ENCODE measurements around the gene PTPRN2. TPM values are rescaled to one million over a fixed set of nuclear protein-coding genes. Genes with fewer than 3 reads are reported as not detected.

PTPRN2 gene
- total RNA-seq, 1 experiment from 2014 or later: 2.1 TPM

- Histone ChIP-seq H3K9ac (ENCODE audit: low read length) (no peak overlapping the region), H3K27ac (ENCODE audit: low read depth, low read length) (no peak overlapping the region)
- no peak for TF ChIP-seq FOSL1 (IDR thresholded peaks at IDR 0.05; ENCODE audit: low read depth)
- TF ChIP-seq JUND (IDR thresholded peaks at IDR 0.05): no peak
- no peak for TF ChIP-seq EZH2phosphoT487 (IDR thresholded peaks at IDR 0.05; ENCODE audit: borderline replicate concordance)
- no peak for TF ChIP-seq MAX (IDR thresholded peaks at IDR 0.05)
- no peak for TF ChIP-seq SRF (IDR thresholded peaks at IDR 0.05; ENCODE audit: low read depth)
- no peak for TF ChIP-seq ELF1 (IDR thresholded peaks at IDR 0.05; ENCODE audit: borderline replicate concordance, low read depth)
- TF ChIP-seq ATF3 (IDR thresholded peaks at IDR 0.05): no peak
- TF ChIP-seq REST (IDR thresholded peaks at IDR 0.05; ENCODE audit: low read depth): no peak
- no peak for TF ChIP-seq CEBPB (IDR thresholded peaks at IDR 0.05; ENCODE audit: low read depth)
- no peak for TF ChIP-seq CBX3 (IDR thresholded peaks at IDR 0.05; ENCODE audit: low read depth)
- no peak for TF ChIP-seq ZFX (IDR thresholded peaks at IDR 0.05)
- no peak for TF ChIP-seq POLR2AphosphoS5 (IDR thresholded peaks at IDR 0.05; ENCODE audit: low read depth, low read length)
- TF ChIP-seq SP1 (IDR thresholded peaks at IDR 0.05; ENCODE audit: low read depth): no peak
- no peak for TF ChIP-seq EZH2 (IDR thresholded peaks at IDR 0.05)
- TF ChIP-seq CTCF (IDR thresholded peaks at IDR 0.05 in 2 of 3, conservative IDR thresholded peaks at IDR 0.05 in 1 of 3; ENCODE audit: borderline replicate concordance in 1 of 3, insufficient read depth in 1 of 3, low read depth in 2 of 3, low read length in 2 of 3): no peak
- TF ChIP-seq ZNF274 (IDR thresholded peaks at IDR 0.05; ENCODE audit: low read depth, low read length): no peak
- no peak for TF ChIP-seq EGR1 (IDR thresholded peaks at IDR 0.05; ENCODE audit: low read depth)
- TF ChIP-seq YY1 (IDR thresholded peaks at IDR 0.05; ENCODE audit: extremely low read depth, insufficient replicate concordance, low read depth, low read length): no peak
Observed at GRCh38 chr7:158051776-158052175, 535.8 kb downstream of the PTPRN2 start.

More at GRCh38 chr7:158051776-158052175, 535.8 kb downstream of the PTPRN2 start:
- DNase-seq (ENCODE audit: low read depth, low spot score): no peak
- ChIA-PET CTCF (no interaction called here), RAD21 (ENCODE audit: low non-redundant PET in 1 of 2, low total read pairs in 2 of 2, uncharacterized antibody in 2 of 2, unreplicated experiment in 2 of 2) (no interaction called here), POLR2A (no interaction called here)
- no TSS peak for BruUV-seq (replicated peaks)
- H3K27me3 ChIP-seq (ENCODE audit: insufficient read depth, low read length): no peaks in the 10 kb centered on the region
- H3K4me2 ChIP-seq (ENCODE audit: low read length): no peak overlapping the region
- no peaks in the 10 kb centered on the region for H4K20me1 ChIP-seq (ENCODE audit: insufficient read depth)
- H3K36me3 ChIP-seq (ENCODE audit: control insufficient read depth in 1 of 2, insufficient read depth in 2 of 2, low read length in 2 of 2): no peaks in the 10 kb centered on the region
- H2AFZ ChIP-seq (ENCODE audit: low read depth, low read length, poor library complexity, severe bottlenecking): no peak overlapping the region
- no peaks in the 10 kb centered on the region for H3K79me2 ChIP-seq (ENCODE audit: insufficient read depth, low read length)
- peaks cover 0 to 4% of the 10 kb centered on the region in 2 experiments; a peak in 2 of 4 replicates for H3K9me3 ChIP-seq (ENCODE audit: control insufficient read depth in 1 of 2, insufficient read depth in 1 of 2, low read depth in 1 of 2, low read length in 2 of 2)
- no peak for ATAC-seq
- no peak overlapping the region for H3K4me3 ChIP-seq (replicated peaks in 1 of 2; ENCODE audit: low read depth in 1 of 2, low read length in 2 of 2)
- no peaks in the 10 kb centered on the region for H3K4me1 ChIP-seq (ENCODE audit: control insufficient read depth in 1 of 2, insufficient read depth in 2 of 2, low read length in 2 of 2)
- H3K9me2 ChIP-seq (ENCODE audit: insufficient read depth): no peaks in the 10 kb centered on the region
- intact Hi-C loops (cut with micrococcal nuclease): loop anchor here (2.0 kb wide), 1 partner anchor 357 kb away; no protein-coding TSS in a partner anchor
